GM10847 (cell line): ENCODE data around the gene SLC23A2.

Experiments used
- POLR2A ChIP-seq: IDR thresholded peaks from 2 replicates; pipeline ENCODE4 v1.6.1; 2011; ENCODE audit not compliant: insufficient read length; ENCODE audit errors: extremely low read depth

The SLC23A2 gene

GRCh38 chr20:4949833-4950178, 51.5 kb downstream of the SLC23A2 start:
- TF ChIP-seq POLR2A: no peak

- TF ChIP-seq POLR2A: no peak
Measured at GRCh38 chr20:4947817-4948559, 53.3 kb downstream of the SLC23A2 start.

- TF ChIP-seq POLR2A: no peak
Measured at GRCh38 chr20:4946986-4947385, 54.3 kb downstream of the SLC23A2 start.

- no peak for TF ChIP-seq POLR2A
Measured at GRCh38 chr20:4946585-4946984, 54.7 kb downstream of the SLC23A2 start.

- no peak for TF ChIP-seq POLR2A
Measured at GRCh38 chr20:4944518-4945313, 56.6 kb downstream of the SLC23A2 start.

GRCh38 chr20:4942331-4942730, 59.0 kb downstream of the SLC23A2 start:
- no peak for TF ChIP-seq POLR2A

- no peak for TF ChIP-seq POLR2A
Measured at GRCh38 chr20:4937407-4938319, 63.6 kb downstream of the SLC23A2 start.

- no peak for TF ChIP-seq POLR2A
Measured at GRCh38 chr20:4936851-4937406, 64.4 kb downstream of the SLC23A2 start.

- TF ChIP-seq POLR2A: no peak
Measured at GRCh38 chr20:4936392-4936850, 64.9 kb downstream of the SLC23A2 start.

- TF ChIP-seq POLR2A: no peak
Measured at GRCh38 chr20:4932061-4932460, 69.2 kb downstream of the SLC23A2 start.

GRCh38 chr20:4929686-4930397, 71.5 kb downstream of the SLC23A2 start:
- no peak for TF ChIP-seq POLR2A

- no peak for TF ChIP-seq POLR2A
Measured at GRCh38 chr20:4926531-4927156, 74.7 kb downstream of the SLC23A2 start.

GRCh38 chr20:4925842-4926530, 75.3 kb downstream of the SLC23A2 start:
- TF ChIP-seq POLR2A: no peak
